Keratinocyte (primary cell): ENCODE data around the gene GPSM1.

Source experiments
- CTCF ChIP-seq, 3 experiments: IDR thresholded peaks in 1 of 3; conservative IDR thresholded peaks in 1 of 3; optimal IDR thresholded peaks in 1 of 3; 2 replicates in 2 of 3; 3 replicates in 1 of 3; pipeline versions ENCODE3 to v1.5.1; 2011; ENCODE audit warnings: low read length in 3 of 3, mild to moderate bottlenecking in 3 of 3, moderate library complexity in 2 of 3, control low read depth in 1 of 3, inconsistent platforms in 1 of 3; ENCODE audit not compliant: insufficient read depth in 2 of 3; ENCODE audit errors: extremely low read depth in 1 of 3
- EZH2 ChIP-seq: IDR thresholded peaks from one replicate; pipeline ENCODE4 v1.6.1; 2012; ENCODE audit warnings: inconsistent platforms, mild to moderate bottlenecking, low read length, moderate library complexity

- TF ChIP-seq CTCF (optimal IDR thresholded peaks at IDR 0.05 in 1 of 3, IDR thresholded peaks at IDR 0.05 in 1 of 3, conservative IDR thresholded peaks at IDR 0.05 in 1 of 3; ENCODE audit: extremely low read depth in 1 of 3, insufficient read depth in 2 of 3, low read length in 3 of 3) (no peak), EZH2 (no peak)
Observed at GRCh38 chr9:136361047-136361753, 33.9 kb downstream of the GPSM1 start.
